GM13977 (cell line): ENCODE results near the gene FLOT2.
A peak's percentile ranks its signal among the peaks of the same experiment; 100 is the strongest.

ENCODE experiments used
- DNase-seq: peaks from one replicate; pipeline ENCODE4 v3.0.0; 2012; ENCODE audit warnings: low spot score
- in situ Hi-C: fragments of 300-500 bp; cut with MboI; formaldehyde crosslinking; loops from one replicate; pipeline ENCODE4 v1.12.0; 2022; ENCODE audit warnings: low sequenced_read_pairs, low pct_unique_long_range_greater_than_20kb, mixed read lengths, inconsistent platforms; ENCODE audit not compliant: unreplicated experiment
- TF ChIP-seq, protein P1 (sequence below): IDR thresholded peaks from 2 replicates; pipeline ENCODE4 v1.5.1; 2012; ENCODE audit warnings: mild to moderate bottlenecking, control low read depth; ENCODE audit not compliant: insufficient read depth; ENCODE audit errors: extremely low read depth, missing control alignments

FLOT2 gene

DNA sequence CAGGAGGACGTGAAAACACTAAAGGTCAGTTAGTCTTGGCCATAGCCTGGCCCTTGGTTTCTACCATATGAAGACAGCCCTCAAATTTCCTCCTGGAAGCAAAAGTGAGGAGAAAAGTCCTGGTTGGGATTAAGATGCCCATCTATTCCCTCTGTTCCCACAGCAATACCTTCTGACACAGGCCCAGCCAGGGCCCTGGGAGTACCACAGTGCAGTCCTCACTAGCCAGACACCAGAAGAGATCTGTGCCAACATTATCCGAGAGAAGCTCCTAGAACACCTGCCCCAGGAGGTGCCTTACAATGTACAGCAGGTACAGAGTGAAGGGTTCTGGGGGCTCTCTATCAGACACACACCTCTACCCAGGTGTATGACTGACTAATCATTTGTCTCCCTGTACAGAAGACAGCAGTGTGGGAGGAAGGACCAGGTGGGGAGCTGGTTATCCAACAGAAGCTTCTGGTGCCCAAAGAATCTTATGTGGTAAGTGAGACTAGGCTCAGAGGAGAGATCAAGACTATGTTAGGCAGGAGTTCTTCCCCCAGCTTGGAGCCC is 38.7 kb downstream of the FLOT2 start:
- TF ChIP-seq, protein P1, sequence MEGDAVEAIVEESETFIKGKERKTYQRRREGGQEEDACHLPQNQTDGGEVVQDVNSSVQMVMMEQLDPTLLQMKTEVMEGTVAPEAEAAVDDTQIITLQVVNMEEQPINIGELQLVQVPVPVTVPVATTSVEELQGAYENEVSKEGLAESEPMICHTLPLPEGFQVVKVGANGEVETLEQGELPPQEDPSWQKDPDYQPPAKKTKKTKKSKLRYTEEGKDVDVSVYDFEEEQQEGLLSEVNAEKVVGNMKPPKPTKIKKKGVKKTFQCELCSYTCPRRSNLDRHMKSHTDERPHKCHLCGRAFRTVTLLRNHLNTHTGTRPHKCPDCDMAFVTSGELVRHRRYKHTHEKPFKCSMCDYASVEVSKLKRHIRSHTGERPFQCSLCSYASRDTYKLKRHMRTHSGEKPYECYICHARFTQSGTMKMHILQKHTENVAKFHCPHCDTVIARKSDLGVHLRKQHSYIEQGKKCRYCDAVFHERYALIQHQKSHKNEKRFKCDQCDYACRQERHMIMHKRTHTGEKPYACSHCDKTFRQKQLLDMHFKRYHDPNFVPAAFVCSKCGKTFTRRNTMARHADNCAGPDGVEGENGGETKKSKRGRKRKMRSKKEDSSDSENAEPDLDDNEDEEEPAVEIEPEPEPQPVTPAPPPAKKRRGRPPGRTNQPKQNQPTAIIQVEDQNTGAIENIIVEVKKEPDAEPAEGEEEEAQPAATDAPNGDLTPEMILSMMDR = no peak
- in situ Hi-C loops = no loop called here
- DNase-seq = no peak

DNA sequence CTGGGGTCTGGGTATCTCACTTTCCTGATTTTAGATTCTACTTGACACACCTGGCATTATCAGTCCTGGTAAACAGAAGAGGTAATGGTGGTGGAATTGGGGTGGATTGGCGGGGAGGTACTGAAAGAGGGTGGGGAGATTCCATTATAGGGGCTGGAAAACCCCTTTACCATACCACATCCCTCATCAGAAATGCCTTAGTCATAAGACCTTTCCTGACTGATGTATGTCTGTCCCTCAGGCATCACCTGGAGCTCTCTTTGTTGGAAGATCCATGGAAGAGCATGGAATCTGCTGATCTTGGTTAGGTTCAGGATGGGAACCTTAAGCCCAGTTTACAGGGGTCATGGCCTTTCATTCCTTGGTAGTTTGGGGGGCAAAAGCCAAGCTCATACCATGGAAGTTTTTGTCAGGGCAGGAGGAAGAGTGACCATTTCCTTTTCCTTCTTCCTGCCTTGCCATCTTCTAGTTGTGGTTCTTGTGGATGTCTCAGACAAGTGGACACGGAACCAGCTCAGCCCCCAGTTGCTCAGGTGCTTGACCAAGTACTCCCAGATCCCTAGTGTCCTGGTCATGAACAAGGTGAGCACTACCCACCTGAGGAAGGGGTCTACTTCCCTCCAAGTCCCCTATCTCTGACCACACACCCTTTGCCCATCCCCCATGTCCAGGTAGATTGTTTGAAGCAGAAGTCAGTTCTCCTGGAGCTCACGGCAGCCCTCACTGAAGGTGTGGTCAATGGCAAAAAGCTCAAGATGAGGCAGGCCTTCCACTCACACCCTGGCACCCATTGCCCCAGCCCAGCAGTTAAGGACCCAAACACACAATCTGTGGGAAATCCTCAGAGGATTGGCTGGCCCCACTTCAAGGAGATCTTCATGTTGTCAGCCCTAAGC is 39.4 kb downstream of the FLOT2 start:
- TF ChIP-seq, protein P1 = no peak
- in situ Hi-C loops = no loop called here
- DNase-seq = no peak

DNA sequence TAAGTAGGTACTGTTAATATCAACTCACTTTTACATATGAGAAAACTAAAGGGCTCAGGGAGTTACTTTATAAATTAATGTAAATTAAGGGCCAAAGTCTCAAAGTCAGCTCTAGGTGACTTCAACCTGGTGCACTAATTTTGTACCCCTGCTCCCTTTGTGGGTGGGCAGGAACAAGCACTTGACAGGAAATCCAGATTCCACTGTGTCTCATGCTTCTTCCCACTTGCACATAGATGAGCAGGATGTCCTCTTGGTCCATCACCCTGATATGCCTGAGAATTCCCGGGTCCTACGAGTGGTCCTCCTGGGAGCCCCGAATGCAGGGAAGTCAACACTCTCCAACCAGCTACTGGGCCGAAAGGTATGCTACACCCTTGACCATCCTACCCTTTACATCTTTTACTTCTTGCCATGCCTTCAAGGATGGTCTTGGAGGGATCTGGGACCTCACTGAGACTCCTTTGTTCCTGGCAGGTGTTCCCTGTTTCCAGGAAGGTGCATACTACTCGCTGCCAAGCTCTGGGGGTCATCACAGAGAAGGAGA is 41.4 kb downstream of the FLOT2 start:
- TF ChIP-seq, protein P1 = no peak
- in situ Hi-C loops = no loop called here
- DNase-seq = no peak

DNA sequence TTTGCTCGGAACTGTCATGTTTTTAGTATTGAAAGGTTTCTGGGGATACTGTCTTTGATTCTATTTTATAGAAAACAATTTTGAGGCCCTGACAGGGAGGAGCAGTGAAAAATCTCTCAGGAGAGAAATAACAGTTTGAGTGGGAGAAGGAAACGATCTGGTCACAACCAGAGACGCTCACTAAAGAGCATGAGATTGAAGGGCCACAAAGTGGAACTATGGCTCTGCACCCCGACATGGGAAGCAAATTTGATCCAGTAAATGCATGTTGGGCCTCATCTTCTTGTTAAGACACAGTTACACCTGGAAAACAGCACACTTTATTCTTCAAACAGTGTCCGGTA is 42.2 kb downstream of the FLOT2 start:
- in situ Hi-C loops = no loop called here
- TF ChIP-seq, protein P1 = no peak
- DNase-seq = no peak

DNA sequence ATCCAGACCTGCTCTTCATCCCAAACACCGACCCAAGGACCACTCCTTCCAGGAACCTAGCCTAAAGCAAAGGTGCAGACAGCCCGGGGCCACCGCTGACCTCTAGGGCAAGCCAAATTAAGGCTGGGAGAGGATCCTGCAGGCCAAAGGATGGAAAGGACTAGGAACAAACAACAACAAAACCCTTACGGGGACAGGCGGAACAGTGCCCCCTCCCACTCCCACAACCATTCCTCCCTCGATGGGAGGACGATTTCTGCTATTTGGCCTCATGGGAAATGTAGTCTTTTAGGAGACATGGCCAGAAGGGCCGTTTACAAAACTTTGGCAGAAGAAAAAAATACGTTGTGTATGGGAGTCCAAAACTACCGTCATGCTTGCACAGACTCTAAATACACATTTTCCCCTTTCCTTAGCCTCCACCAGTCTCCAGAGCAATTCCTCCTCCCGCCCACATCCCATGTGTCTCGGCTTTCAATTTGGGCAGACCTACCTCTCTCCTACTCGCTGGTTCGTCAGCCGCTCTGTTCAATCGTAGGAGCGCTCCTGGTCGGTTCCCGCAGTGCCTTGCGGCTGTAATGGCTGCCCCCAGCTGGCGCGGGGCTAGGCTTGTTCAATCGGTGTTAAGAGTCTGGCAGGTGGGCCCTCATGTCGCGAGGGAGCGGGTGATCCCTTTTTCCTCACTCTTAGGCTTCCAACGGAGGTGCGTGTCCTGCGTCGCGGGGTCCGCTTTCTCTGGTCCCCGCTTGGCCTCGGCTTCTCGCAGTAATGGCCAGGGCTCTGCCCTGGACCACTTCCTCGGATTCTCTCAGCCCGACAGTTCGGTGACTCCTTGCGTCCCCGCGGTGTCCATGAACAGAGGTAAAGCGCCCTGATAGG is 42.8 kb downstream of the FLOT2 start, which contains the start of gene ERAL1:
TSS of gene ERAL1 (plus strand) at position 560 of the 879 bp plus-strand sequence. CDS start at position 579, 19 bp downstream.
- TF ChIP-seq, protein P1 = no peak
- in situ Hi-C loops = no loop called here

DNA sequence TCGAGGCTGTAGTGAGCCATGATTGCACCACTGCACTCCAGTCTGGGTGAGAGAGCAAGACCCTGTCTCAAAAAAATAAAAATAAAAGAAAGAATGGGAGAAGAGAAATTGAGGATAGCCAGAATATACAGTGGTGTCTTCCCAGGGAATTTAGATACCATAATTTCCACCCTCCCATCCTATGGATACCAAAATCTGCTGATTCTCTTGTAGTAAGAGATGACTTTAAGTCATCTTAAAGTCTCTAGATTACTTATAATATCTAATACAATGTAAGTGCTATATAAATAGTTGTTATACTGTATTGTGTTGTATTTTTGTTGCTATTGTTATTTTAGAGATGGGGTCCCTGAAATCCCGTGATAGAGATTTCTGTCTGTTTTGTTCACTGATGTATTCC is 44.2 kb downstream of the FLOT2 start:
- DNase-seq = no peak
- in situ Hi-C loops = no loop called here
- TF ChIP-seq, protein P1 = no peak

More for the DNA sequence above, 42.8 kb downstream of the FLOT2 start, which contains the start of gene ERAL1:
- peak; percentile 87 for DNase-seq
